CD4-positive, alpha-beta T cell treated with Interleukin-17A for 1 hour (primary cell): Measurements from ENCODE around the gene TLR5.

Source experiments
- DNase-seq: peaks from one replicate; pipeline ENCODE4 v3.0.0-alpha.2; 2020

Gene TLR5

DNA sequence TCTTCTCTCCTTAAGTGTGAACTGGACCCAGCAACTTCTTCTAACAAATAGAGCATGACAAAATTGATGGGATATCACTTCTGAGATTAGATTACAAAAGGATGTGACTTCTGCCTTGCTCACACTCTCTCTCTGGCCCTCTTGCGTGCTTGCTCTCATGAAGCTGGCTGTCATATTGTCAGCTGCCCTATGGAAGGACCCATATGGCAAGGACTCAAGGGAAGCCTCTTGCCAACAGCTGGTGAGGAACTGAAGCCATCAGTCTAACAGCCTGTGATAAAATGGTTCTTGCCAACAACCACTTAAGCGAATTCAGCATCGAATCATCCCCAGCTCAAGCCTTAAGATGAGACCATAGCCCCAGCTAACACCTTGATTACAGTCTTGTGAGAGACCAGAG is 4.8 kb upstream of the TLR5 start:
- DNase-seq: no peak

GRCh38 chr1:223147409-223147808 is 4.4 kb upstream of the TLR5 start:
- no peak for DNase-seq

DNA sequence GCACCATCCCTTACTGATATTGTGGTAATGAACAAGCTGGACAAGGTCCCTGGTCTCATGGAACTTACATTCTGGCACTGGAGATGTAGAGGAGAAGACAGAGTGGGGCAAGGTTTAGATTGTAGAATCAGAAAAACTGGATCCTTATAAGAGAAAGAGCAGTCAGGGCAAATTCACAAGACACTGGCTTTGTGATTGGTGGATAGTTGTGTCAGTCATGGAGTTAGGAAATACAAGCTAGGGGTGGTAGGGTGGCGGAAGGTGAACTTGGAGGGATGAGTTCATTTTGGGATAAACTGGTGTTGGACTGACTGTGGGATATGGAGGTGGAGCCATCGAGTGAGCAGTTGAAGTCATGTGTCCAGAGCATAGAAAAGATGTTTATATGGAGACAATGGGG is 3.7 kb upstream of the TLR5 start:
- no peak for DNase-seq

DNA sequence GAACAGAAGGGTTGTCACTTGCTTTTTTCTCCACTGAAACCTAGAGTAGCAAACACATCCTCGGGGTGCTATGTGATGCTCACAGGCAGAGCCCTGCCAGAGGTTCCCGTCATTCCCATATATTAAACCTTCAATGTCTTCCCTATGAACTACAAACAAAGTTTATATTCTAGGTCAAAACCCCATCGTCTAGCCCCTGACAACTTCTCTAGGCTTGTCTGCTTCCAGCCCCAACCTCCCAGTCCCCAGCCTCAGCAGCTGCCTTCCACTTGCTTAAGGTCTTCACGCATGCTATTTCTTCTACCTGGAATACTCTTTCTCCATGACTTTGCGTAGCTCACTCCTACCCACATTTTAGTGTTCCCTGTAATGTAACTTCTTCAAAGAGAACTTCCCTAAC is 1.9 kb upstream of the TLR5 start:
- DNase-seq: no peak

DNA sequence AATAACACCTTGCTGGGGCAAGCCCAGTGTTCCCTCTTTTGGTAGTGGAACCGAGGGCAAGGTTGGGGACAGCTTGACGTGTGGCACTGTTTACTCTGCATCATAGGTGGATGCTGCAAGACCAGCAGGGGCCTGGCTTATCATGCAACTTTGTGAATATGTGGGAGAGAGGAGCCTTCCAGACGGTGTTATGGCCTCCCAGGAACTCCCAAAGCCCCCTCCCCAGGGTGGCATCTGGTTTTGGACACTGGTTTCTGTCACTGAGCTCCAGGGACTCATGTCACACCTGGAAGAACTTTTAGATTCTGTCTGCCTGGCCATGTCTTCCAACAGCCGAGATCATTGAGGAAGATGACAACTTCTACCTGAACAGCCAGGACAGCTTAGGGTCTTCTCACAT is 1.4 kb upstream of the TLR5 start:
- no peak for DNase-seq

DNA sequence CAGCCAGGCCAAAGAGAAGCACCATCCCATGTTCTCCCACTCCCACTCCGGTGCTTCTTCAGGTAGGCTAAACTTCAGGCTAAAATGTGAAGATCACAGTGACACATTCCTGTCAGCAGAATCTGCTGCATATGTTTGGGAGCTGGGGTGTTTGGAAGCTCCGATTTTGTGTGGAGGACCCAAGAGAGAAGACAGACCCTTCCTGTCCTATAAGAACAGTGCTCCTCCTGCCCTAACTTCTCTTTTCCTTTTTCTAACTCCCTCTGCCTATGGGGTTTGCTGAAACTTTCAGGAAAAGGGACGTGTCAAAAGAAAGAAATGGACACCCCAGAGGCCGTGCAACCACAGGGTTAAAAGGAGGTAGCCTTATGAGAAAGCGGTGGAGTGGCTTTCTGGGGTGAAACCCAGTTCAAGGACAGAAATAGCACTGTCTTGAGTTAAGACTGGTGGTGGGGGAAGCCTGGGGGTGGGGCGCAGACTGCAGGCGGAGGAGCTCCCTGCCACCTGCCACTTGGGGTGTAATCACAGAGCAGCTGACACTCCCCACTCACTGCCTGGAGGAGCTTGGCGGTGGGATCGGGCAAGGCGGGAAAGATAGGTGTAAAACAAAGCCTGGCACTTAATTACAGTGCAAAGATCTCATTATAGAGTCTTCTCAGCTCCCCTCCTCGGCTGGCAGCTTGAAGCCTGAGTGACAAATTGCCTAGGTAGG is 645 bp upstream of the TLR5 start:
- DNase-seq: peak; percentile 43

GRCh38 chr1:223142269-223142668 is 779 bp downstream of the TLR5 start:
- no peak for DNase-seq

DNA sequence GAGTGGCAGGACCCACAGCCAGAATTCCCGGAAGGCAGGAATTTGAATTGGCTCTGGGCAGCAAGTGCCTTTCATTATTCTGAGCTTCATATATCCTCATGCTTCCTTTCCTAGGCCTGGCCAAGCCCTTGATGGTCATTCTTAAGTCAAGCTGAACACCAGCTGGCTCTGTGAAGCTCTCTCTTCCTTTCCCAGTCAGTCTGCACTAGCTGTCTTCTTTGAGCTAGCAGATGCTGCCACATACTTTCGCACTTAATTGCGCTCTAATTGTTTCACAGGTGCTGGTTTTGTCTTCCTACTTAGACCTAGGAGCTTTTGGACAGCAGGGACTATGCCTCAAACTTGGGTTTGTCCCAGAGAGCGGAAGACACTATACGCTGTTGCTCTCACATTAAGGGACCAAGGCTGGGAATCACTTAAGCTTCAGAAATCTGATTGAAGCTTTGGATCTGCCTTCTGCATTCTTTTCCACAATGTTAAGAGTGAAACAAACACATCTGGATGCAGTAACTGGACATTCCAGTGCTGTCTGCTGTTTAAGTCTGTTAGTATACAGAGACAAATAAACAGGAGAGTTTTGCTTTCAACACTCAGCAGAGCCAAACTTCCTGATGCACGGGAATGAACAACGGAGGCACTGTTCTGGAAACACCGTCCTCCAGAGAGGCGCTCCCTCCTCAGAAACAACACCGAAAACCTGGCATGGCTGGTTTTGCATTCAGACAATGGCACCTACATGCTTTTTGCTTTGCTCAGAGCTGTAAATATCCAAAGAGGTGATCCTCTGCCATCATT is 2.2 kb downstream of the TLR5 start:
- DNase-seq: no peak

DNA sequence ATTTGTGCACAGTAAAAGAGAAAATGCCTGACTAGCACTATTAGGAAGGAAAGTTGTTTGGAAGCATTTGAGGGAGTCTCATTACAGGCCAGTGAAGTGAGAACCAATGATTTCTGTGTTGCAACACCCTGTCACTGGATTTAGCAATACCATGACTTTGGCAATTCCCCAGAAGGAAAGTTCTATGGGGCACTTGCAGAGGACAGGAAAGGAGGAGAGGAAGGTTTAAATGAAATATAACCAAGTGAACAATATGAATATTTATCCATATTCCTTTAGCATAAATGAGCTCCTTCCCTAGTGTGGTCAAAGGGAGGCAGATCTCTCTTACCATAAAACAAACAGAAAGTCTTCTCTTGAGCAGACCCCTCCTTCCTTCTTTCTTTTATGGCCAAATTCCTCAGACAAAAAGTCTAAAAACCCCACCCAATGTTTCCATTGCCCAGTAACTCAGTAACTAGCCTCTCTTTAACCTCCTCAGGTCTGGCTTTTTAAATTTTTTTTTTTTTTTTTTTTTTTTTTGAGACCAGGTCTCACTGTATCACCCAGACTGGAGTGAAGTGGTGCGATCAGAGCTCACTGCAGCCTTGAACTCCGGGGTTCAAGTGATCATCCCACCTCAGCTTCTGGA is 5.5 kb downstream of the TLR5 start:
- no peak for DNase-seq

- no peak for DNase-seq
These were observed 7.0 kb downstream of the TLR5 start for GRCh38 chr1:223136086-223136485.

- no peak for DNase-seq
These were observed 7.7 kb downstream of the TLR5 start for GRCh38 chr1:223135176-223135942.

DNA sequence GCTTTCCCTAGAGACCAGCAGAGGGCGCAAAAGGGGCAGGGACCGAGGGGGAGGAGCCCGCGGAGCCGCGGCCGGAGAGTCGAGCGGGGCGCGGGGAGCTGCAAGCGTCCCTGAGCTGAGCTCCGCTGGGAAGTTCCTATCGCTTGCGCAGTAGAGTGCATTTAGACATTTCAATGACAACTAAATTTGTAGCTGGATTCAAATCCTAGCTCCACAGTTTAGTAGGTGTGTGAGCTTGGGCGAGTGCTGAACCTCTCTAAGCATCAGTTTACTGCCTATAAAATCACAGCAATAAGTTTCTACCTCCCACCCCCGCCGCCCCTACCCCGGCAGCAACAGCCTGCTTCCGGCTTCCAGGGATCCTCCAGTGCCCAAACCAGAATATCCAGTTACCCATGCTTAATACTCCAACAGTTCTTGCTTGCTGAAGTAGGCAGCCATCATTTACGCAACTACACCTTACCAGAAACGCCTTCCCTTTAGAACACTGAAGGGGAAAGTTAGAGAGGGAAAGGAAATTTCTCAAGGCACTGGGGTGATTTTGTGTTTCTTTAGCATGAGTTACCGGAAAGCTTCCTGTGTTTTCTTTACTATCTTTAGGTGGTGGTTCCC is 9.1 kb downstream of the TLR5 start:
- peak; percentile 81 for DNase-seq

DNA sequence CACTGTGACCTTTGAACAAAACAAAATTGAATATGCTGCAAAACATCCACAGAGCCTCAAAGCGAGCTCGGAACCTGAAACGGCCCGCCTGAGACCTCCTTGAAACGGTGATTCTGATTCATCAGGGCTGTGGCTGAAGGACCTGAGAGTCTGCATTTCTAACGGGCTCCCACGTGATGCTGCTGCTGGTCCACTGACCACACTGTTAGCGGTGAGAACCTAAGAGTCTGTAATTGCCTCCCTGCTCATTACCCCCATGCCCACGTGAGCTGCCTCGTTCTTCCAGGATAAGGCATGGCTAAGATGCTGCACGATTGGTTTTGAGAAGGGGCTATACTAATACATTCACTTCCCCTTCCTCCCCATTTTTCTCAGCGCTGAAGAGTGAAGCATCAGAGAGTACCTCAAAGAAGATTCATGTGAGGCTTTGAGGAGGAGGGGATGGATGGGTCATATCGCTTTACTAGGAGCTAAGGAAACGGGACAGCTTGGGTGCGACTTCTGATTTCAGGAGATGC is 9.7 kb downstream of the TLR5 start:
- DNase-seq: no peak

DNA sequence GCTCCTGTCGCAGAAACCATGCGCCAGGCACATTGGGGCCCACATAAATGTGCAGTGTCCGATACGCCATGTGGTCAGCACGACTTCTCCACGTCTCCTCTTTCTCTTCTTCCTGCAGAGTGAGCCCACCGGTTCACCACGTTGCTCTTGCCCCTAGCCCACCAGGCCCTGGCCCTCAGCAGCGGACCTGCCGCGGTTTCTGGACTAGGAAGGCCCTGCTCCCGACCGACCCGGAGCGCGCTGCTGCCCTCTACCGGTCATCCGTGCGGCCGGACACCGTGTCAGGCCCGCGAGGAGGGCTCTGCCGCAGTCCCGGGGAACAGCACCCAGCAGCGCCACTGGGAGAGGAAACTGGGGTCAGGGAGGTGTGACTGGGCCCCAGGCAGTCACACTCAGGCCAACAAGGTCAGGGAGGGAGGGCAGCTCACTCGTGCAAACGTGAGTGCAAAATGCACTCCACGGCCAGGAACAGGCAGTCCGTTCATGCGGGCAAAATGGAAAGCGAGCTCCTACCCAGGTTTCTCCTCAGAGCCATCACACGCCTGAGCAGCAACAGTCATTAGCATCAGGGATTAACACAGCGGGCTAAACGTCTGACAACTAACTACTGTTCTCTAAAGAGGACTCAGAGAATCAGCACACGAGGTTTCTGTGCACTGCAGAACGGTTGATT is 13.7 kb downstream of the TLR5 start:
- DNase-seq: peak; percentile 55

DNA sequence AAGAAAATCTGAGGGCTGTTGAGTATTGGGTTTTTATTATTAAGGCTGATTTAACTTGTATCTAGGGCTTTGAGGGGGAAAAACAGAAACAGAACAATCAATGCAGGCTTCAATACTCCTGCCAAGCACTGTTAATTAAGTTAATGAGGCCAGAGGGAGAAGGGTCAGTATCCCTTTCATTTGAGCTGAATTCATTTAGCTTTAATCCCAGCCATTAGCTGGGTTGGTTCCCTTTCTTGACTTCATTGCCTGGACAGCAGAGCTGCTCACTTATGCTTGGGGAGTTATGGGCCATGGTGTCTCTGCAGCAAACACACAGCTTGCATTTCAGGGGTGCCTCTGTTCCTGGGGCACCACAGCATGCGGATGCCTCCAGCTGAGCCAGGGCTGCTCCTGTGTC is 16.3 kb downstream of the TLR5 start:
- DNase-seq: no peak

- no peak for DNase-seq
These were observed 17.3 kb downstream of the TLR5 start for GRCh38 chr1:223125766-223126165.

DNA sequence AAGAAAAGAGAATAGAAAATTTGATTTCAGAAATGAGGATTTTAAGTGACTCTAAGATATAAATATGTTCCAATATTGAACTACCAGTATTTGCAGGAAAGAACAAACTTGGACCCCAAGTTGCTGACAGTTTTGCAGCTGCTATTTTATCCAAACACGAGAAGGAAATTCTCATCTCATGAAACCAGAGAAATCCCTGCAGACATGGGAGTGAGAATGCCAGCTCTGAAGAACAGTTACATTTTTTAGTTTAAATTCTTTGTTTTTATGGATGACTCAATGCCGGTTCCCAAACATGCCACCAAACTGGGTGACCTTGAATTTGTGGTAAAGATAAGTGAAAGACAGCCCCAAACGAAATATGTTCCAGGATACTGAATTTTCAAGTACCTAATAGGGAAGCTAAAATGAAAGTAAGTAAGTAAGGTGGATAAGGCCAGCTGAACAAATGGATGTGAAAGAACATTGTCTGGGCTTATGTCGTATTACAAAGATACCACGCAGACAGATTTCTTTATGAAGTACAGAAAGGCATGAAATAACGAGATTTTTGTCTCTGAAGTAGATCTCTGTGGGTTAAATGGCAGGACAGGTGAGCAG is 19.9 kb downstream of the TLR5 start:
- no peak for DNase-seq

DNA sequence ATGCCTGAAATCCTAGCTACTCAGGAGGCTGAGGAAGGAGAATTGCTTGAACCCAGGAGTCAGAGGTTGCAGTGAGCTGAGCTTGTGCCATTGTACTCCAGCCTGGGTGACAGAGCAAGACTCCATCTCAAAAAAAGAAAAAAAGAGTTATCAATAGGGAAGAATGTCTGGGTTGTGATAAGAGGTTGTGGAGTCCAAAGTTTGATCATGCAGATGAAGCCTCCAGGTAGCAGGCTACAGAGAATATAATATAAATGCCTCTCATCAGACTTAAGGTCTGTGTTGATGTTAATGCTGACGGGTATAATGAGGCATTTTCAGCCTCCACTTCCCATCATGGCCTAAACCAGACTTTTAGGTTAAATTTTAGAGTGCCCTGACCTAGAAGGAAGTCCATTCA is 24.6 kb downstream of the TLR5 start:
- DNase-seq: no peak

DNA sequence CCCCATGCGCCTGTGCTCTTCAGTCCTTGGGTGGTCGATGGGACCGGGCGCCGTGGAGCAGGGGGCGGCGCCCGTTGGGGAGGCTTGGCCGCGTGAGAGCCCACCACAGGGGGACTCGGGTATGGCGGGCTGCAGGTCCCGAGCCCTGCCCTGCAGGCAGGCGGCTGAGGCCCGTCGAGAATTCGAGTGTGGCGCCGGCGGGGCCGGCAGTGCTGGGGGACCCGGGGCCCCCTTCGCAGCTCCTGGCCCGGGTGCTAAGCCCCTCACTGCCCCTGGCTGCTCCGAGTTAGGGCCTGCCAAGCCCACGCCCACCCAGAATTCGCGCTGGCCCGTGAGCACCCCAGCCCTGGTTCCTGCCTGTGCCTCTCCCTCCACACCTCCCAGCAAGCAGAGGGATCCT is 26.1 kb downstream of the TLR5 start:
- no peak for DNase-seq

DNA sequence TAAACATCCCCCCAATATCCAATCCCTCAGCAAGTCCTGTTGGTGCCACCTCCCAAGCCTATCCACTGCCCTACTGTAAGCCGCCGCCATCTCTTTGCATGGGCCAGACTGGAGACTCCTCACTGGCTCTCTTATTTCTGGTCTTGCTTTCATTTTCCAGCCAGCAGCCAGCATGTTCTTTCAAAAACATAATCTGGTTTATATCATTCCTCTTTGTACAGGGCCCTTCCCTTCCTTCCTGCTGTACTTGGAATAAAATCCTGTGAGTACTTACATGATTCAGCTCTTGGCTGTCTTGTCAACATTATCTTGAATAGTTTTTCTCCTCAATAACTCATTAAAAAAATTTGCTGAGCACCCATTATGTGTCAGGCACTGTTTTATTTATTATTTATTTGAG is 28.2 kb downstream of the TLR5 start:
- DNase-seq: no peak

- no peak for DNase-seq
These were observed 32.1 kb downstream of the TLR5 start for GRCh38 chr1:223110952-223111351.

GRCh38 chr1:223109581-223110026 is 33.4 kb downstream of the TLR5 start:
- no peak for DNase-seq
